ENCODE data around the gene PRRT1.

DNA sequence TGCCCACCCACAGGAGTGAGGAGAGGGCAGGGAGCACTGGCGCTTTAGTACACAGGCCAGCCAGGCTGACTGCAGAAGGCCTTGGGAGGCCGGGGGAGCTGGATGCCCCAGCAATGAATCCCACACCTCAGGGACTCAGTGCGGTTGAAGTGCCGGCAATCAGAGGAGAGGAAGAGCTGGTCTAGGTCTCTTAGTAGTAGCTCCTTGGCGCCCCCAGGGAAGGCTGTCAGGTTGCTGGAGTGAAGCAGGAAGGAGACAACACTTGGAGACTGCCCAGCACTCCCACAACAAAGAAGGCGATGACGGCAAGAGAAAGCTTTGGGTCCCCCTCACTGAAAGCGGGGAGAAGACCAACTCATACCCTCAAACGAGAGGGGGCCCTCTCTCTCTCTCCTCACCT is 34.3 kb downstream of the PRRT1 start:
- TF ChIP-seq, protein P1, sequence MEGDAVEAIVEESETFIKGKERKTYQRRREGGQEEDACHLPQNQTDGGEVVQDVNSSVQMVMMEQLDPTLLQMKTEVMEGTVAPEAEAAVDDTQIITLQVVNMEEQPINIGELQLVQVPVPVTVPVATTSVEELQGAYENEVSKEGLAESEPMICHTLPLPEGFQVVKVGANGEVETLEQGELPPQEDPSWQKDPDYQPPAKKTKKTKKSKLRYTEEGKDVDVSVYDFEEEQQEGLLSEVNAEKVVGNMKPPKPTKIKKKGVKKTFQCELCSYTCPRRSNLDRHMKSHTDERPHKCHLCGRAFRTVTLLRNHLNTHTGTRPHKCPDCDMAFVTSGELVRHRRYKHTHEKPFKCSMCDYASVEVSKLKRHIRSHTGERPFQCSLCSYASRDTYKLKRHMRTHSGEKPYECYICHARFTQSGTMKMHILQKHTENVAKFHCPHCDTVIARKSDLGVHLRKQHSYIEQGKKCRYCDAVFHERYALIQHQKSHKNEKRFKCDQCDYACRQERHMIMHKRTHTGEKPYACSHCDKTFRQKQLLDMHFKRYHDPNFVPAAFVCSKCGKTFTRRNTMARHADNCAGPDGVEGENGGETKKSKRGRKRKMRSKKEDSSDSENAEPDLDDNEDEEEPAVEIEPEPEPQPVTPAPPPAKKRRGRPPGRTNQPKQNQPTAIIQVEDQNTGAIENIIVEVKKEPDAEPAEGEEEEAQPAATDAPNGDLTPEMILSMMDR (IDR thresholded peaks at IDR 0.05): no peak
- no peak for TF ChIP-seq POLR2AphosphoS5 (IDR thresholded peaks at IDR 0.05)

All from stomach (tissue), 4 donors.